ENCODE results near the gene VWF. TPM values are rescaled to one million over a fixed set of nuclear protein-coding genes. Genes with fewer than 3 reads are reported as not detected.

Gene VWF
- total RNA-seq, 1 donor from 2014 or later: 0.05 TPM

GRCh38 chr12:5910790-5911548, 213.5 kb downstream of the VWF start:
- Mint-ChIP-seq H3K4me3 (ENCODE audit: unreplicated experiment) (no peak overlapping the region), H3K27me3 (ENCODE audit: low read depth) (peaks cover 35% of the 10 kb centered on the region), H3K36me3 (ENCODE audit: low read depth) (no peaks in the 10 kb centered on the region), H3K27ac (ENCODE audit: unreplicated experiment) (no peak overlapping the region), H3K9me3 (ENCODE audit: low read depth) (peaks cover 6% of the 10 kb centered on the region), H3K4me1 (ENCODE audit: low read depth) (no peaks in the 10 kb centered on the region)
- no peak for DNase-seq (ENCODE audit: low spot score)
- no peak for TF ChIP-seq CTCF (IDR thresholded peaks at IDR 0.05)

GRCh38 chr12:5909560-5909959, 214.9 kb downstream of the VWF start:
- Mint-ChIP-seq H3K9me3 (ENCODE audit: low read depth) (peaks cover 6% of the 10 kb centered on the region), H3K36me3 (ENCODE audit: low read depth) (no peaks in the 10 kb centered on the region), H3K4me1 (ENCODE audit: low read depth) (no peaks in the 10 kb centered on the region), H3K27ac (ENCODE audit: unreplicated experiment) (no peak overlapping the region), H3K4me3 (ENCODE audit: unreplicated experiment) (no peak overlapping the region), H3K27me3 (ENCODE audit: low read depth) (peaks cover 35% of the 10 kb centered on the region)
- no peak for DNase-seq (ENCODE audit: low spot score)
- TF ChIP-seq CTCF (IDR thresholded peaks at IDR 0.05): no peak

DNA sequence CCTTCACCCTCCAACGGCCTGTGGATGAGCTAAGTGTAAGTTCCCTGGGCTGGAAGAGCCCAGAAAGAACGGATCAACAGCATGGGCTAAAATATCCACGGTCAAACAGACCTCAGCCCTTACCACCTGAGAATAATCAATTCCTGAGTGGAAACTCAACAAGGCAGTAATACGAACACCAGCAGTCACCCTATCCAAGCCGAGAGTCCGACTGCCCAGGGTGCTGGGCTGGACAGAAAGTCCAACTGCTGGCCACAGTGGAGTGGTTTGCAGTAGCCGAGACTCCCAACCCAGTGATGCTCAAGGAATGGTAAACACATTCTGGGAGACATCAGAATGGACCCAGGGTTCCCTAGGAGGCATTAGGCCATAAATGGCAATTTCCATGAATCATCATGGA, 216.2 kb downstream of the VWF start:
- no peak overlapping the region for H3K27ac Mint-ChIP-seq (ENCODE audit: unreplicated experiment)
- peaks cover 6% of the 10 kb centered on the region for H3K9me3 Mint-ChIP-seq (ENCODE audit: low read depth)
- TF ChIP-seq CTCF (IDR thresholded peaks at IDR 0.05): no peak
- H3K4me3 Mint-ChIP-seq (ENCODE audit: unreplicated experiment): no peak overlapping the region
- H3K4me1 Mint-ChIP-seq (ENCODE audit: low read depth): no peaks in the 10 kb centered on the region
- H3K27me3 Mint-ChIP-seq (ENCODE audit: low read depth): peaks cover 31% of the 10 kb centered on the region
- no peaks in the 10 kb centered on the region for H3K36me3 Mint-ChIP-seq (ENCODE audit: low read depth)
- DNase-seq (ENCODE audit: low spot score): no peak

DNA sequence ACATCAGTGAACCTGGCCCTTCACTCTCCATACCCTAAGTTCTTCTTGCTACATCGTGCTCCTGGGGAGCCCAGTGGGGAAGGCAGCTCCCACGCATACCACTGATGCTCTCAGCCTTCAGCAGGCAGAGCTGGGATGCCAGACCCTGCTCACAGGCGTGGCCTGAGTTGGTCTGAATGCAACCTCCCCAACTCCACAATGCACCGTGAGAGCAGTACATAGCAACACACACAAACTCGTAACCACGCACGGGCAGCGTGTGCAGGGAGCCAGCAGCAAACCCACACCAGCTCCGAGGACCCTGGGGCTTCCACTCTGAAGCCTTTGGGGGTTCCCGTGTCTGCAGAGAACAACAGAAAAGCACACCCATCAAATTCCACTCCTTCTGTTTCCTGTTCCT, 216.7 kb downstream of the VWF start:
- no peaks in the 10 kb centered on the region for H3K4me1 Mint-ChIP-seq (ENCODE audit: low read depth)
- DNase-seq (ENCODE audit: low spot score): no peak
- H3K36me3 Mint-ChIP-seq (ENCODE audit: low read depth): no peaks in the 10 kb centered on the region
- no peak overlapping the region for H3K4me3 Mint-ChIP-seq (ENCODE audit: unreplicated experiment)
- TF ChIP-seq CTCF (IDR thresholded peaks at IDR 0.05): no peak
- H3K27me3 Mint-ChIP-seq (ENCODE audit: low read depth): peaks cover 27% of the 10 kb centered on the region
- no peak overlapping the region for H3K27ac Mint-ChIP-seq (ENCODE audit: unreplicated experiment)
- peaks cover 6% of the 10 kb centered on the region for H3K9me3 Mint-ChIP-seq (ENCODE audit: low read depth)

DNA sequence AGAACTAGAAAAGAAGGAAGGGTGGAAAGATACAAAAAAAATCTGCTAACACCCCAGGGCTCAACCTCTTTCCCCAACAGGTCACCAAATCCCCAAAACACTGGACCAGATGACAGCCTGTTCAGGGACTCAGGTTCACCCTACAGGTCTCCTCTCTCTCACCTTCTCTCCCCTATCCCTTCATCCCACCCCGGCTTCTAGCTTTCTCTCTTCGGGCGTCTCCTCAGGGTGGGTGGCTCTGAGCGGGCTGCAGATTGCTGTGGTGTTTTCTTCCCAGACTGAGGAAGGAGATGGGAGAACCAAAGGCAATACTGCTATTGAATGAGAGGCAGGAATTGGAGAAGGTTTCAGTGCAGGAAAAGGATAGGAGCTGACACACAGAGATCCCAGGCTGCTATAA, 218.7 kb downstream of the VWF start:
- DNase-seq (ENCODE audit: low spot score): no peak
- TF ChIP-seq CTCF (IDR thresholded peaks at IDR 0.05): no peak
- H3K9me3 Mint-ChIP-seq (ENCODE audit: low read depth): peaks cover 6% of the 10 kb centered on the region
- no peaks in the 10 kb centered on the region for H3K4me1 Mint-ChIP-seq (ENCODE audit: low read depth)
- no peaks in the 10 kb centered on the region for H3K36me3 Mint-ChIP-seq (ENCODE audit: low read depth)
- no peak overlapping the region for H3K4me3 Mint-ChIP-seq (ENCODE audit: unreplicated experiment)
- no peak overlapping the region for H3K27ac Mint-ChIP-seq (ENCODE audit: unreplicated experiment)
- H3K27me3 Mint-ChIP-seq (ENCODE audit: low read depth): peaks cover 24% of the 10 kb centered on the region

All from chondrocyte (in vitro differentiated cells).